Esophagus squamous epithelium (tissue), 4 donors: ENCODE measurements around the gene RNF151.
"Not testable (repeated sequence)": the region's sequence is repeated elsewhere in the genome, so short reads cannot be mapped to it uniquely, and the experiment has no call there.

Experiments
- POLR2A ChIP-seq, 4 donors: fragments of 450-650 bp; IDR thresholded peaks; one replicate each; pipeline ENCODE4 v1.6.1; 2017; ENCODE audit warnings: antibody characterized with exemption in 4 of 4, mild to moderate bottlenecking in 4 of 4, moderate library complexity in 3 of 4
- TF ChIP-seq, protein P1 (sequence below), 6 experiments: fragments of 450-650 bp in 4 of 6; fragments of 200-600 bp in 2 of 6; sonication (generic) in 2 of 6; IDR thresholded peaks; one replicate each; pipeline ENCODE4 v1.5.1; 2016 to 2019; ENCODE audit warnings: antibody characterized with exemption in 6 of 6, mild to moderate bottlenecking in 4 of 6, moderate library complexity in 4 of 6

DNA sequence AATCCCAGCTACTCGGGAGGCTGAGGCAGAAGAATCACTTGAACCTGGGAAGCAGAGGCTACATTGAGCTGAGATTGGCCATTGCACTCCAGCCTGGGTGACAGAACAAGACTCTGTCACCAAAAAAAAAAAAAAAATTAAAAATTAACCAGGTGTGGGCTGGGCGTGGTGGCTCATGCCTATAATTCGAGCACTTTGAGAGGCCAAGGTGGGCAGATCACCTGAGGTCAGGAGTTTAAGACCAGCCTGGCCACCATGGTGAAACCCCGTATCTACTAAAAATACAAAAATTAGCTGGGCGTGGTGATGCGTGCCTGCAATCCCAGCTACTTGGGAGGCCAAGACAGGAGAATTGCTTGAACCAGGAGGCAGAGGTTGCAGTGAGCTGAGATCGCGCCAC is 26.8 kb upstream of the RNF151 start:
- TF ChIP-seq, protein P1, sequence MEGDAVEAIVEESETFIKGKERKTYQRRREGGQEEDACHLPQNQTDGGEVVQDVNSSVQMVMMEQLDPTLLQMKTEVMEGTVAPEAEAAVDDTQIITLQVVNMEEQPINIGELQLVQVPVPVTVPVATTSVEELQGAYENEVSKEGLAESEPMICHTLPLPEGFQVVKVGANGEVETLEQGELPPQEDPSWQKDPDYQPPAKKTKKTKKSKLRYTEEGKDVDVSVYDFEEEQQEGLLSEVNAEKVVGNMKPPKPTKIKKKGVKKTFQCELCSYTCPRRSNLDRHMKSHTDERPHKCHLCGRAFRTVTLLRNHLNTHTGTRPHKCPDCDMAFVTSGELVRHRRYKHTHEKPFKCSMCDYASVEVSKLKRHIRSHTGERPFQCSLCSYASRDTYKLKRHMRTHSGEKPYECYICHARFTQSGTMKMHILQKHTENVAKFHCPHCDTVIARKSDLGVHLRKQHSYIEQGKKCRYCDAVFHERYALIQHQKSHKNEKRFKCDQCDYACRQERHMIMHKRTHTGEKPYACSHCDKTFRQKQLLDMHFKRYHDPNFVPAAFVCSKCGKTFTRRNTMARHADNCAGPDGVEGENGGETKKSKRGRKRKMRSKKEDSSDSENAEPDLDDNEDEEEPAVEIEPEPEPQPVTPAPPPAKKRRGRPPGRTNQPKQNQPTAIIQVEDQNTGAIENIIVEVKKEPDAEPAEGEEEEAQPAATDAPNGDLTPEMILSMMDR (IDR thresholded peaks at IDR 0.05), result not testable (repeated sequence)
- not testable (repeated sequence) for TF ChIP-seq POLR2A (IDR thresholded peaks at IDR 0.05)
